GM19452 (cell line): ENCODE data around the gene PRKAG2.

ENCODE experiments used
- ATAC-seq: cut with Tn5 transposase; IDR thresholded peaks from one replicate; pipeline ENCODE4 v1.9.1; 2021; ENCODE audit not compliant: unreplicated experiment

Gene PRKAG2

GRCh38 chr7:151866761-151867655, 9.9 kb downstream of the PRKAG2 start:
- no peak for ATAC-seq

- ATAC-seq, result no peak
These were observed 10.9 kb downstream of the PRKAG2 start for GRCh38 chr7:151866028-151866427.

DNA sequence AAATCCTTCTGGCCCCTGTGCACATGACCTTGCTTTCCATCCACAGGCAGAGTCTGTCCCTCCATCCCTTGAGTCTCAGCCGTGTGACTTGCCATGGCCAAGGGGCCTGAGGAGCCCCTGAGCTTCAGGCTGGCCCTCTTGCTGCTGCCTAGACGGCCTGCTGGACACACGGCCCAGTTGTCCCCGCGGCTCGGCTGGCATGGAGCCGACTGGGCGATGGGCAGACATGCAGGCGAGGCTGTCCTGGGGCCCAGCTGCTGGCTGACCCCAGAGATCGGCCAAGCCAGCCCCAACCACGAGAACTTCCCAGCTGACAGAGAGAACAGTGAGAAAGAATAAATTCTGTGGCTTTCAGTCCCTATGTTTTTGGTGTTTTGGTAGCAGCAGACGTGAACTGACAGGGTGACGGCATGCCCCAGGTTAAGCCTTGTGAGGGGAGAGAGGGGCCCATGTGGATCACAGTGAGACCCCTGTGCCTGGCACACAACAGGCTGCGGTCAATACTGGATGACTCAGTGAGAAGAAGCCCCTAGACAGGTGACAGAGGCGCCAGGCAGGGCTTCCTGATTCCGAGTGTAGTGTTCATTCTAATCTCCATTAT, 11.7 kb downstream of the PRKAG2 start:
- ATAC-seq, result no peak

DNA sequence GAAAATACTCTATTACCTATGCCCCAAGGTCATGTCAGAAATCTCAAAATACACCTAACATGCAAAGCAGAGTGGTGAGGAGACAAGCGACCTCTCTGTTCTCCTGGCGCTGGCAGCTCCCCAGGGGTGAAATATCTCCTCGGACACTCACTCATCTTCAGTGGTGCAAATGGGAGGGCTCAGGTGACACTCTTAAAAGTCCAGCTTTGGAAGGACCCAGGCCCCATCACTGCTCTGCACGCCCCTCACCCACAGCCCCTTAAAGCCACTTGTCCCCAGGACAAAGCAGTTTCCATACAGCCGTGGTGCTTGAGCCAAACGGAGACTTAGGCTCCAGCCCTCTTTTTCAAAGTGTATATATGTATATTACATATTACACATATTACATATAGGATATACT, 12.4 kb downstream of the PRKAG2 start:
- no peak for ATAC-seq

DNA sequence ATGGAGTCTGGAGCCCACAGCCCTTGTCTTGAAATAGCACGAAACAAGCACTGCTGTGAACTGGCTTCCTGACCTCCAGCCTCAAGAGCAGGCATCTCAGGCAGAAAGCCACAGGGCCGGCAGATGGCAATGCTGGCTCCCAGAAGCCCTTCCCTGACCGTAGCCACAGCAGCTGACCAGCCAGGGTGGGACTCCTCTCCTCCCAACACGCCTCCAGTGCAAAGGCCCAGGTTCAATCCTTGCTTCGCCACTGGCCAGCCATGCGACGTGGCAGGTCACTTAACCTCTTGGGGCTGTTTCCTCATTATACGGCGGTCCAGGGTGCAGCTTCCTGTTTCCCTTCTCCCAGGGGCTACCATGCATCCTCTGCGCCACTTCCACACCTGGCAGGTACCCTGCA, 12.8 kb downstream of the PRKAG2 start:
- no peak for ATAC-seq

GRCh38 chr7:151863386-151864079, 13.4 kb downstream of the PRKAG2 start:
- no peak for ATAC-seq

DNA sequence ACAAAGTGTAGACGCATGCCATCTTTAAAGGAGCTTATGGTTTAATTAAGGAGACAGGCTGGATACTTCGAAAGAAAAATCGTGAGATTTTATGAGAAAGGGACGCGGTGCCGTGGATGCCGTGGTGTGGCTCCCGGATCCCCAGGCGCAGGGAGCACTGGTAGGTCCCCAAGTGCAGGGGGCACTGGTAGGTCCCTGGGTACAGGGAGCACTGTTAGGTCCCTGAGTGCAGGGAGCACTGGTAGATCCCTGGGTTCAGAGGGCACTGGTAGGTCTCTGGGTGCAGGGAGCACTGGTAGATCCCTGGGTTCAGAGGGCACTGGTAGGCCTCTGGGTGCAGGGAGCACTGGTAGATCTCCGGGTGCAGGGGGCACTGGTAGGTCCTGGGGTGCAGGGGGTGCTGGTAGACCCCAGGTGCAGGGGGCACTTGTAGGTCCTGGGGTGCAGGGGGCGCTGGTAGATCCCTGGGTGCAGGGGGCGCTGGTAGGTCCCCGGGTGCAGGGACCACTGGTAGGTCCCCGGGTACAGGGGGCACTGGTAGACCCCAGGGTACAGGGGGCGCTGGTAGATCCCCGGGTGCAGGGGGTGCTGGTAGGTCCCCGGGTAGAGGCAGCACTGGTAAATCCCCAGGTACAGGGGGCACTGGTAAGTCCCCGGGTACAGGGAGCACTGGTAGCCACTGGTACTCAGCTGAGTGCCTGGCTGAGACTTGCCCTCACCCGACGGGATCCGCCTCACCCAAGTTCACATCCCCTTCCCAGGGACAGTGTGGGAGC, 14.1 kb downstream of the PRKAG2 start:
- ATAC-seq, result no peak

DNA sequence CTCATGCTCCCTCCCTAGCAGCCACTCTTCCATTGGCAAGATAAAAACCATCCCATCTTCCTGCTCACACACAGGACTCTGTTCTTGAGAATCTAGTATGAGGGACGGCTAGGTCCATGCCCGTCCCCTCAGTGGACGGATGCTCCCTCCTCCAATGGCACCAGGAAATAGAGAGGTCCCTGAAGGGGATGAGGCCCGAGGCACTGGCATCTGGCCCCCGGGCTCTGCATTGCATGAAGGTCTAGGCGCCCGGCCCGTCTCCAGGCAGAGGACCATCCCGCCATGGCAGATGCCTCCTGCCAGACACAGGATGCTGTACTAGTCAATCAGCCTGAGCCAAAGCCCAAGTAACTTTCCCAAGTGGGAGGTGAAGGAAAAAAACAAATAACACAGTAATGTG, 15.0 kb downstream of the PRKAG2 start:
- ATAC-seq, result no peak

DNA sequence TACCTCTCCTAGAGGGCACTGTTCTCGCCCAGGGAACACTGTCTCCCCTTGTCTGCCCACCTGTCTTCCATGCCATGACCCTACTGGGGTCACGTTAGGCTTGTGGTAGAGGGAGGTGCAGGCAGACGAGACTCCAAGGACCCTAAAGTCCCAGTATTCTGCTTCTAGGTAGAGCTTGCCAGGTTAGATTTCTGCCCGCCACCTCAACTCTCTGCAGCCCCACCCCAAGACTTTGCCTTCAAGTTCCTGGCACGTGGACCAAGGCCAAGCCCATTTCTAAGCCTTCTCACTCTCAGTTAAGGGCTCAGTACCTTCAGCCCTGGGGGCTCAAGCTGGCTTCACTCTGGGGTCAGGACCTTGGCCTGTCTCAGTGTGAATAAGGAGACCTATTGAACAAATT, 16.1 kb downstream of the PRKAG2 start:
- no peak for ATAC-seq

DNA sequence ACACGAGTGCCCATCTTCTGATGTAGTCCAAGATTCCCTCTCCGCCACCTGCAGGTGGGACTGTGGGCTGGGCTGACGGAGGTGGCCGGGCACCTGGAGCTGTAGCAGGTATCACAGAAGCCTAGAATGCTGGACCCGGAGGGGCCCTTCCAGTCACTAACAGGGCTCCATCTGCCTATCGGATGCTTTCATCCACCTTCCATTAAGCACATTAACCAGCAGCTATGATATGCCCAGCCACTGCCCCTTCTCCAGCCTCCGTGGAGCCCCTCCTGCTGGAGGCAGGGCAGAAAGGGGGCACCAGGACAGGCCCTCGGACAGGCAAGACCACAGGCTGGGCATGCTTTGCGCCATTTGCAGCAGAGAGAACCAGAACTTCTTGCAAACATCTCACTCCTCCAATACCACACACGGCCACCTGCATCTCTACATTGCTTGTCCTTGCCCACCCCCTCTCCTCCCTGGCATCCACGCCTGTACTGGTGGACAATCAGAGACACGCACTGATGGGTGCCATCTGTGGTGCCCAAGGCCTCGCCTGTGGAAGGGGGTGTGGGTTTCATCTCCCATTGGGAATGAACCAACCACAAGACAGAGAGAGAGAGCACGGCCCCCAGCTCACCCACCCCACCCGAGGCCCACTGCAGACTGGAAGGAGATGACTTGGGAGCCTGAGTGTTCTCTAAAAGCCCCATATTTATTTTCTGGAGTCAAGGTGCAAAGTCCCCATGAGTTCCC, 16.8 kb downstream of the PRKAG2 start:
- no peak for ATAC-seq

DNA sequence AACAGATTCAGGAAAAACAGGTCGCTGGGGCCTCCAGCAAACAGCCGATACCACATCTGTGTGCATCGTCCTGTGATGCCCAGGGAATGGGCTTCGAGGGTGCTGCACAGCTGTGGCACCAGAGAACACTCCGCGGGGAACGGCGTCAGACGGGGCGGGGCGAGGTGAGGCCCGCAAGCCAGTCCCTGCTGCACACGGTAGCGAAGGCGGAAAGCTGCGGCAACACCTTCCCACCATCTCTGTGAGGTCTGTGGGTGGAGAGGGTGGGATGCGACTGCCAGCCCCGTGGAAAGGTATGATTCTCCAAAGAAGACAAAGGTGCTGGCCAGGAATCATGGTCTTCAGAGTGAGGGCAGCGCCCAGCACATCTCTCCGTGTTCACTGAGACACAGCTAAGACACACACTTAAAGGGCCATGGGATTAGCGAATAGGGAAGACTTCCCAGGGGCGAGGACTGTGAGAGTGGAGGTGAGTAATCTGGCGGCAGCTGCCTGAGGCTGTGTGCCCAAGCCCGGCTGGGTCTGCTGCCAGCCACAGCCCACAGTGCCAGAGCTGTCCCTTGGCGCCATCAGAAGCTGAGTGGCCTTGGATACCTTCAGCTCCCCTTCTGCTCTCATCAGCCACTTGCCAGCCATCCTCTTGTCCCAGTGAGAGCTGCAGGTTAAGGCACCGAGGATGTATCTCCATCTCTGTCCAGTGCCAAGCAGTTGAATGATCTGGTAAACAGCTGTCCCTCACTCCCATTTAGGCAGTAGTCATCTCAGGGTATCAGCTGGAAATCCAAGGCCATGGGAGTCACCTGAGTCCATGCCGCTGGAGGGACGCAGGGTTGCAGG, 17.6 kb downstream of the PRKAG2 start:
- no peak for ATAC-seq

DNA sequence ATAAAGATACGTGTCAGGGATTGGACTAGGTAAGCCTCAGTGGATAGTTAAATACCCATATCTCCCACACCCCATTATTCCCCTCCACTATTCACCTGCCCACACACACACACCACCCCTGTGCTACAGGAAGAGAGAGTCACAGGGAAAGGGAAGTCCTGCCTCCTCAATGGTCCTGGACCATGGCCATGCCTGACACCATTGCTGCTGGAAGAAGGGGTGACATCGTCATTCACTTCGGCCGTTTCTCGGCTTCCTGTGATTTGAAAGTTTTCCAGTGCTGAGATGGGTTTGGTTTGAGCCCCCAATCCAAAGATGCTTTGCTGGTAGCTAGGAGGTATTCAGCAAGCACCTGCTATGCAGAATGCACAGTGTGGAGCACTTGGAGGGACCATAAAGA, 18.5 kb downstream of the PRKAG2 start:
- ATAC-seq, result no peak

DNA sequence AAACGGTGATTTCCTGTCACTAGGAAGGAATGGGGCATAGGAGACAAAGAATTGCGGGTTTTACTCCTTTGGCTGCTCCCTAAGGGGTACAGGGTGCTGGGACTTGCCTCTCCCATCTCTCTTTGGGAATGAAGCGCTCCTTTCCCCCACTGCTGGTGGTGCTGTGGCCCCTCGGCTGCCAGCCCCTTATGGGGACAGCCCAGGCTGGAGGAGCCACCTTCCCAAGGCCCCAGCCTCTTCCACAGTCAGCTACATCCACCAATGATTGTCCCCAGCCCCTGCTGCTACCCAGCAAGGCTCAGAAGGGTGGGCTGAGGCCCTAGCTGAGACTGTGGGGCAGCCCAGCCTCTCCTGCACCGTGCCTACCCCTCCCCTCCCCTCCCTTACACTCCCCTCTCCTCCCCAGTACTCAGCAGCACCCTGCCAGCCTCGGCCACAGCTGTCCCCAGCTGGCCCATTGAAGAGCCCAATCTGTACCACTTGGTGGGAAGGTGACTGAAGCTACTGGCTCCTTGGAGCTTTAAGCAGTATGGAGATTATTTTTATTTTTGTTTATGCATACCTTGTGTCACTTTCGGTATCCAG, 19.0 kb downstream of the PRKAG2 start:
- ATAC-seq, result no peak

DNA sequence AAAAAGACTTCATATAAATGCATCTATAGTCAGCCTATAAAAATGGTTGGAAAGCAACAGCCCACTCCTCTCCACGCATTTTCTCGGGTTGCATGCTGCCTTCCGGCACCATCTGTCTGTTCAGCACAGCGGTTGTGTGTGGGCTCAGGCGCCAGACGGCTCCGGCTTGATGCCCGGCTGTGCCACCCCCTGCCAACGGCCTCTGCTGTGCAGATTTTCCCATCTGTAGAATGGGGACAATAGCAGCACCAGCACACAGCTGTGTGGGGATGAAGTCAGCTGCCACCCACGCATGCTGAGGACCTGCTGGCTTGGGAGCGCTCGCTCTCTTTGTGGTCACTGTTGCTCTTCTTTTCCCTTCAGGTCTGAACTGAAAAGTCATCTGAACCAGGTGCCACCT, 19.5 kb downstream of the PRKAG2 start:
- ATAC-seq, result no peak

GRCh38 chr7:151856516-151856915, 20.4 kb downstream of the PRKAG2 start:
- ATAC-seq, result no peak

DNA sequence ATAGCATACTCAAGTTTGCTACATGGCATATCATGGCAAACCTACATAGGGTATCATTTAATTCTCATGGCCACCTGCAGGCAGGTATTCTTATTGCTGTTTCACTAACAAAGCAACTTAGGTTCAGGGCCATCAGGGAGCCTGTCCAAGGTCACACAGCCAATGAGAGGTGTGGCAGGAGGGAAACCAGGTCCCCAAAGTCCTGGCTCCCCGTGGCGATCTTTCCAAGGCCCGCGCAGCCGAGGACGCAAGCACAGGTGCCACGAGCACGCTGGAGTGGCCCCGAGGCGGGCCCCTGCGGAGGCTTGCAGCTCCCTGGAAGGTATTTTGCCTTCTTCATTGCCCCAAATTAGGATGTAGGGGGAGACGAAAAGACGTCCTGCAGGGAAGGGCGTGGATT, 20.8 kb downstream of the PRKAG2 start:
- ATAC-seq, result no peak

- no peak for ATAC-seq
These were observed 22.2 kb downstream of the PRKAG2 start for GRCh38 chr7:151854720-151855071.

GRCh38 chr7:151853896-151854719, 22.8 kb downstream of the PRKAG2 start:
- no peak for ATAC-seq
